ENCODE results near the gene ALKBH3.

ALKBH3 gene

DNA sequence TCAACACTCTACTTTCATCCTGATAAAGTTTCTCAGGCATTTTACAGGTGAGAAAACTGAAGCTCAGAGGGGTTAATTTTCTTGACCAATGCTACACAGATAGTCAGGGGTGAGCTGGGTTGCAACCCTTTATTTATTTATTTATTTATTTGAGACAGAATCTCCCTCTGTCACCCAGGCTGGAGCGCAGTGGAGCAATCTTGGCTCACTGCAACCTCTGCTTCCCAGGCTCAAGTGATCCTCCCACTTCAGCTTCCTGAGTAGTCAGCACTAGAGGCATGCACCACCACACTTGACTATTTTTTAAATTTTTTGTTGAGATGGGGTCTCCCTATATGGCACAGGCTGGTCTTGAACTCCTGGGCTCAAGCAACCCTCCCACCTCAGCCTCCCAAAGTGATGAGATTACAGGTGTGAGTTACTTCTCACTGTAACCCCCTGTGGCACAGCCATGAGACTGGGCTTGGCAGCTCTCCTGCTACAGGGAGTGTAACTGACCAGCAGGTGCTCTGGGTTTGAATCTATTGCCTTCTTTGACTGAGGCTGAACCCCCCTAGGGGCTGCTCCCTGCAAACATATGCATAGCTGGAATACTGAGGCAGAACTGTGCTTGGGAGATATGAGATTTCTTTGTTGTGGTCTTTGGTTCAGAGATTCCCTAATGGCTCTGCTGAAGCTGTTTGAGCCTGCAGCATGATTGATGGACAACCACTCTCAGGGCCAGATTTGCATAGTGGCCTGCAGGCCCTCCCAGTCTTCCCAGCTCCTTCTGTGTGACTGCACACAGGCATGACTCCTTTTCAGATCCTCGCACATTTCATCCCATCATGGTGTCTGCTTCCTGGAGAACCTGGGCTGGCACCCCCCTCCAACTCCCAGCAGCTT, 68.0 kb downstream of the ALKBH3 start:
- no peak for TF ChIP-seq CTCF (IDR thresholded peaks at IDR 0.05; ENCODE audit: low read depth, low read length)
- H3K4me3 ChIP-seq (ENCODE audit: low read depth, low read length) = no peak overlapping the region

GRCh38 chr11:43950311-43950855, 69.8 kb downstream of the ALKBH3 start:
- TF ChIP-seq CTCF (IDR thresholded peaks at IDR 0.05; ENCODE audit: low read depth, low read length) = no peak
- H3K4me3 ChIP-seq (ENCODE audit: low read depth, low read length) = no peak overlapping the region

DNA sequence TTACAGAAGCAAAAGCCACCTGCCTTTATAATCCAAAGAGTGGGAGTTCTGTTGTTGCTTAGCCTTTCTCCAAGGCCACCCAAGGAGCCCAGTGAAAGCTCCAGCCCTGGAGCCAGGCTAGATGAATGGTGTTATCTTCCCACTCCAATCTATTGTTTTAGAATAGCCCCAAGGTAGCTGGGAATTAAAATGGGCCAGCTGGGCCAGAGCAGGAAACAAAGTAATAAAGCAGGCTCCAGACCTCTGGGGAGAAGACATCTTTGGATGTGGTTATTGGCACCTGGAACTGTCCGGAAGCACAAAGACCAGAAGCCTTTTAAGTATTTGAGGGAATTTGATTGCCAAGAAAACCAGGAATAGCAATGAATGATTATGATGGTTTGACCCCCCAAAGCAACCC, 70.6 kb downstream of the ALKBH3 start:
- no peak overlapping the region for H3K4me3 ChIP-seq (ENCODE audit: low read depth, low read length)
- TF ChIP-seq CTCF (IDR thresholded peaks at IDR 0.05; ENCODE audit: low read depth, low read length) = no peak

- no peak for TF ChIP-seq CTCF (IDR thresholded peaks at IDR 0.05; ENCODE audit: low read depth, low read length)
- H3K4me3 ChIP-seq (ENCODE audit: low read depth, low read length) = no peak overlapping the region
Measured at GRCh38 chr11:43952020-43952400, 71.4 kb downstream of the ALKBH3 start.

DNA sequence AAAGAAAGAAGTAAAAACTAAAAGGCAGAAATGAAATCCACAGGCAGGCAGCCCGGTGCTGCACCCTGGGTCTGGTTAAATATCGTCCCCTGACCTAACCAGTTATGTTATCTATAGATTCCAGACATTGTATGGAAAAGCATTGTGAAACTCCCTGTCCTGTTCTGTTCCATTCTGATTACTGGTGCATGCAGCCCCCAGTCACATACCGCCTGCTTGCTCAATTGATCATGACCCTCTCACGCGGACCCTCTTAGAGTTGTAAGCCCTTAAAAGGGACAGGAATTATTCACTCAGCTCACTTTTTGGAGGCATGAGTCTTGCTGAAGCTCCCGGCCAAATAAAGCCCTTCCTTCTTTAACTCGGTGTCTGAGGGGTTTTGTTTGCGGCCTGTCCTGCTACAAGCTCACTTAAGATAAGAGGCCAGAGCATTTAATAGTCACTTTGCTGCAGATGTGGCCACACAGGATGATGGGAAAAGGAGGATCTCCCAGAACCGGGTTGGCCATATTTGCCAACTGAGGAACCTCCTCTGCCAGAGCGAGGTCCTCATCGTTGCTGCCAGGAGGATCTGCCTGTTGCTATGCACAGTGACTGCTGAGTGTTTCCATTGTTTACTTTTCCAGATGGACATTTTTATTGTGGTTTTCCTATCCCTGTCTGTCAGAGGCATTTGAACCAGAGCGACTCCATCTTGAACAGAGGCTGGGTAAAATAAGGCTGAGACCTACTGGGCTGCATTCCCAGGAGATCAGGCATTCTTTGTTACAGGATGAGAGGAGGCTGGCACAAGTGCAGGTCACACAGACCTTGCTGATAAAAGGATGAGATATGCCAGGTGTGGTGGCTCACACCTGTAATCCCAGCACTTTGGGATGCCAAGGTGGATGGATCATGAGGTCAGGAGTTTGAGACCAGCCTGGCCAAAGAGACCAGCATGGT, 72.0 kb downstream of the ALKBH3 start:
- TF ChIP-seq CTCF (IDR thresholded peaks at IDR 0.05; ENCODE audit: low read depth, low read length) = no peak
- no peak overlapping the region for H3K4me3 ChIP-seq (ENCODE audit: low read depth, low read length)

DNA sequence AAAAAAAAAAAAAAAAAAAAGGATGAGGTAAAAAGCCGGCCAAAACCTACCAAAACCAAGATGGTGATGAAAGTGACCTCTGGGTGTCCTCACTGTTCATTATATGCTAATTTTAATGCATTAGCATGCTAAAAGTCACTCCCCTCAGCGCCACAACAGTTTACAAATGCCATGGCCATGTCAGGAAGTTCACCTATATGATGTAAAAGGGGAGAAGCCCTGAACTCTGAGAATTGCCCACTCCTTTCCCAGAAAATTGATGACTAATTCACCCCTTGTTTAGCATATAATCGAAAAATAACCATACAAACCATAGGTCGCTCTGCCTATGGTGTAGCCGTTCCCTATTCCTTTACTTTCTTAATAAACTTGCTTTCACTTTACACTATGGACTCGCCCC, 72.9 kb downstream of the ALKBH3 start:
- H3K4me3 ChIP-seq (ENCODE audit: low read depth, low read length) = no peak overlapping the region
- no peak for TF ChIP-seq CTCF (IDR thresholded peaks at IDR 0.05; ENCODE audit: low read depth, low read length)

All from WI38 (cell line).